HG02840 (cell line): ENCODE measurements around the gene VSIG10.
"Not testable (repeated sequence)": the region's sequence is repeated elsewhere in the genome, so short reads cannot be mapped to it uniquely, and the experiment has no call there.

Source experiments
- ATAC-seq: cut with Tn5 transposase; IDR thresholded peaks from one replicate; pipeline ENCODE4 v1.9.1; 2021; ENCODE audit warnings: mild to moderate bottlenecking, moderate library complexity, moderate number of reproducible peaks; ENCODE audit not compliant: unreplicated experiment, low FRiP score

VSIG10 gene

DNA sequence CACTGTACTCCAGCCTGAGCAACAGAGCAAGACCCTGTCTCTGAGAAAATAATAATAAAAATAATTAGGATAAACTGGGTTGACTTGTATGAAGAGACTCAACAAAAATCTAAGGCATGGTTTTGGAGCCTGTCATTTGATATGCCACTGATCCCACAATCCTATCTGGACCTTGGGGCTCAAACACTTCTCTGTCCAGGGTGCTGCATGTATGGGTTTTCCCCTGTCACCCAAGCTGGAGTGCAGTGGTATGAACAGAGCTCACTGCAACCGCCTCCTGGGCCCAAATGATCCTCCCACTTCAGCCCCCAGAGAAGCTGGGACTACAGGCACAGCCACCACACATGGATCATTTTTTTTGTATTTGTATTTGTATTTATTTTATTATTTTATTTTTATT, 5.3 kb upstream of the VSIG10 start:
- ATAC-seq: no peak

- no peak for ATAC-seq
Measured at GRCh38 chr12:118107694-118108093, 3.9 kb upstream of the VSIG10 start.

DNA sequence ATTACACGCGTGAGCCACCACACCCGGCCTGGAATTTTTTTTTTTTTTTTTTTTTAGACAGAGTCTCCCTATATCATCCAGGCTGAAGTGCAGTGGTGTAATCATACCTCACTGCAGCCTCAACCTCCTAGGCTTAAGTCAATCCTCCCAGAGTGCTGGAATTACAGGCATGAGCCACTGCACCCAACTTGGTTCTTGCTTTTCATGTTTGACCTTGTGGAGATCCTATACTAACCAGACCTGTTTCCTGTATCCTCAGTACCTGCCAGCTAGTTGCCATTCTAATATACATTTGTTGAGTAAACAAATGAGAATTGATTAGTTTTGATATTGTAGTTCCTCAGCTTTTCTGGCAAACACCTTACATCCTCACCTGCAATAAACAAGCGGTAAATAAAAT, 3.2 kb upstream of the VSIG10 start:
- ATAC-seq: no peak

DNA sequence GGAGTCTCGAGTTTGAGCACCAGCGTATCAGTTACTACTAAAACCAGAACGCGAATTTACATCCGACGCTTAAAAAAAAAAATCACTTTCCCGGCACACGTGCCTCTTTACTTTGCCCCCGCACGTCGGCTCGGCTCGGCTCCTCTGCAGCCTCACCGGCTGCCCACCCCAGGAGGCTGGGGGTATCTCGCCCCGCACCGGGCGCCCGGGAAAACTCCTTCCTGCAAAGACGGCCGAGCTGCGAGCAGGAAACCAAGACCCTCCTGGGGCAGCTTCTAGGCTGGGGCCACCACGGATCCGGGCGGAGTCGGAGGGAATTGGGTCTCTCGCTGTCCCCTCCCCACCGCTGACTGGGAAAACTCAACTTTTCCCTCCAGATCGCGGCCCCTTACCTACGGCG, 610 bp downstream of the VSIG10 start:
- ATAC-seq: no peak

- ATAC-seq: no peak
Measured at GRCh38 chr12:118102609-118103008, 1.2 kb downstream of the VSIG10 start.

DNA sequence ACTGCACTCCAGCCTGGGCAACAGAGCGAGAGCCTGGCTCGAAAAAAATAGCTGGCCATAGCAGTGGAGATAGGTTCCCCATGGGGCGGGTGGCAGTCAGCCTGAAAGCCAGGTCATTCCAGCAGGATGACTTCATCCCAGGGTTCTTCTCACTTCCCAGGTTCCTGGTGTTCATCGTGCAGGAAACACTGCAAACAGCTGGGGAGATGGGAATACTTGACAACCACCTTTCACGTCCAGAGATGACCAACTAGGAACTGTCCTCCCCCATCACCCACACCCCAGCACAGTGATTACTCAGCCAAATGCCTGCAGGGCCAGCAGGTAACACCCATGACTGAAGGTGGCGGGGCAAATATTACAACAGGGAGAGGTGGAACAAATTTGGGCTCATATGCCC, 1.7 kb downstream of the VSIG10 start:
- no peak for ATAC-seq

DNA sequence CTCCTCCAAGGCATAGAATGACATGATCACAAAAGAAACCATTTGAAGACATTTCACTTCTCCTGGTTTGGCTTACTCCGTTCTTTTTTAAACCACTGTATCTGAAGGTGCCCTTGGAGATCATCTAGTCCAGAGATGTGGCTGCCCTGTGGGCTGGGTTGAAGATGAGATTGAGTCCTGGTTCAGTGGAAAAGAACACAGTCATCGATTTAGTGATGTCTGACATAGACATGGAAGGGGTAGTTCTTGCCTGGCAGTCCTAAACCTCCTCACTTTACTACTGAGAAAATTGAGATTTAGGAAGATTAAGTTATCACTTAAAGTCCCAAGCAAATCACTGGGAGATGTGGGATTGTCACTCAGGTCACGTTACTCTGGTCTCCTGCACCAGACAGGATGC, 2.8 kb downstream of the VSIG10 start:
- ATAC-seq: no peak

DNA sequence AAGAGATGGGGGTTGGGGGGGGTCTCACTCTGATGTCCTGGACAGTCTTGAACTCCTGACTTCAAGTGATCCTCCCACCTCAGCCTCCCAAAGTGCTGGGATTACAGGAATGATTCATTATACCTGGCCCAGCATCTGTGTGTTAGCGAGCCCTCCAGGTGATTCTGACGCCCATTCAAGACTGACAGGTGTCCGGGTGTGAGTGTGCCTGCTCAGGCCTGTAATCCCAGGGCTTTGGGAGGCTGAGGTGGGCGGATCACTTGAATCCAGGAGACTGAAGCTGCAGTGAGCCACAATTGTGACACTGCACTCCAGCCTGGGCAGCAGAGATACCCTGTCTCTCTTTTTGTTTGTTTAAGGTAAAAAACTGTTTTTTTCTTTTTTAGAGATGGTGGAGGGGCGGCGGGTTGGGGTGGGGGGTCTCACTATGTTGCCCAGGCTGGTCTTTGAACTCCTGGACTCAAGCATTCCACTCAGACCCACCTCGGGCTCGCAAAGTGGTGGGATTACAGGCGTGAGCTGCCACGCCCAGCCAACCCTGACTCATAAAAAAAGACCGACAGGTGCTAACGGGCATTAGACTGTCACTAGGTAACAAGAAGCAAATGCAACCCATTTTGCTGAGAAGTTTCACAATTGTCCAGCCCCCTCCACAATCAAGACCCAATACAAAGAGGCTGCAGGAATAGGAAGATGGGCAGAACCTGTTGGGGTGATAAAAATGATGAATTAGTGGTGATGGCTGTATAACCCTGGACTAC, 4.7 kb downstream of the VSIG10 start:
- no peak for ATAC-seq

GRCh38 chr12:118098401-118098800, 5.4 kb downstream of the VSIG10 start:
- no peak for ATAC-seq

DNA sequence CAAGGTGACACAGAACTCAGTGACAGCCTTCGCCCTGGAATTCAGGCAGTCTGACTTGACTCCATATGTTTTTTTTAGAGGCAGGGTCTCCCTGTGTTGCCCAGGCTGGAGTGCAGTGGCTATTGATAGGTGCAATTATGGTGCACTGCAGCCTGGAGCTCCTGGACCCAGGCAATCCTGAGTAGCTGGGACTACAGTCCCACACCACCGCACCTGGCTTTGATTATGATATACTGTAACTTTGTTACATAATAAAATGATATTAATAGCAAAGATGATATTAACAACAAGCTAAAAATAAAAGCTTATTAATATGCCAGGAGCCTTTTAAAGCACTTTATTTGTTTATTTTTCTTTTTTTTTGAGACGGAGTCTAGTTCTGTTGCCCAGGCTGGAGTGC, 9.8 kb downstream of the VSIG10 start:
- ATAC-seq: no peak

DNA sequence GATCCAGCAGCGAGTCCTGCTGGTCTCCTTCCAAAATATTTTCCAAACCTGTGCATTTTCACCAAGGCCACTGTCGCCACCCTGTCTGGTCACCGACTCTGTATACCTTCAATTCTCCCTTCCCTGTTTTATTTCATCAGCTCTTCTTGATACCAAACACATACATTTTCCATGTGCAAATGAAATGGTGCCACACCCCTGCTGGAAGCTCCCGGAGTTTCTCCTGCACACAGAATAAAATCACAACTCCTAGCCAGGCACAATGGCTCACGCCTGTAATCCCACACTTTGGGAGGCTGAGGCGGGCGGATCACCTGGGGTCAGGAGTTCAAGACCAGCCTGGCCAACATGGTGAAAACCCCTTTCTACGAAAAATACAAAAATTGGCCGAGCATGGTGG, 14.0 kb downstream of the VSIG10 start:
- ATAC-seq: no peak

DNA sequence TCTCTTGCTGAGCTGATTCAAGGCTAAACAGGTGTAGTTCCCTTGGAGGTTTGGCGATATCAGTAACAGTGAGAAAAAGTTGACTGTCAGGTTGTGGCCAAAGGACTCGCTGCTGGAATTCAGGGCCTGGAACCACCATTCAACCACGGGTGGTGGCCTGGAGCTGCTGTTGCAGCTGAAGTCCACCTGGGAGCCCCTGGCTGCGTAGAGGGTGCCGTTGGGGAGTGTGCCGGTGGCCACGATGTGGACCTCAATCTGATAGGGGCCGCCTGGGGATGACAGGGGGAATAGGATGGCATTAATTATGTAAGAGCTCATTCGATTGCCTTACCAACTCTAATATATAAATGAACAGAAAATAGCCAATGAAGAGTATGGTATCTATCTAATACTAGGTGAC, 21.6 kb downstream of the VSIG10 start:
- no peak for ATAC-seq

DNA sequence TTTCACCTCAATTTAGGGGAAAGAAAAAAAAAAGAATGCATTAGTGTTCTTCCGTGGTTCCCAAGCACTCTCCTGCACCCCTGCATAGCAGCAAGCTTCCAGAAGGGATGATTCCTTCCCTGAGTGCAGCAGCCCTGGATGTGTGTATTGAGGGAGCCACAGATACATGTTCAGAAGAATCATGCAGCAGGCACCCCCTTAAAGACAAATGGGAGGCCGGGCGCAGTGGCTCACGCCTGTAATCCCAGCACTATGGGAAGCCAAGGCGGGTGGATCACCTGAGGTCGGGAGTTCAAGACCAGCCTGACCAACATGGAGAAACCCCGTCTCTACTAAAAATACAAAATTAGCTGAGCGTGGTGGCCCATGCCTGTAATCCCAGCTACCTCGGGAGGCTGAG, 22.3 kb downstream of the VSIG10 start:
- not testable (repeated sequence) for ATAC-seq

GRCh38 chr12:118073768-118074167, 30.0 kb downstream of the VSIG10 start:
- ATAC-seq: no peak

DNA sequence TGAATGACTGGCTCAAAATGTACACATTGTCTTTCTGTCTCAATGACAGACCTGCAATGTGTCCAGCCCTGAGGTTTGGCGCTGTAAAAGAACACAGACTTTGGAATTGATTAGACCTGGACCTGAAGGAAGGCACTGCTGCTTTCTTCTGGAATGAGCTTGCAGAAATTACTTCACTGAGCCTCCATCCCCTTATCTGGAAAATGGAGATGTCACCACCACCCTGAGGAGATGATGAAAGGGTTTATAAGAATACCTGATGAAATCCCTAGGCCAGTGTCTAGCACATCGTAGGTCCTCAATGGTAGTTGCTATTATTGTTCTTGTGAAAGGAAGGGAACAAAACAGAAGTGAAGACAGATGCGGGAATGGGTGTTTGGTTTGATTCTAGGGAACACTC, 33.2 kb downstream of the VSIG10 start:
- no peak for ATAC-seq

DNA sequence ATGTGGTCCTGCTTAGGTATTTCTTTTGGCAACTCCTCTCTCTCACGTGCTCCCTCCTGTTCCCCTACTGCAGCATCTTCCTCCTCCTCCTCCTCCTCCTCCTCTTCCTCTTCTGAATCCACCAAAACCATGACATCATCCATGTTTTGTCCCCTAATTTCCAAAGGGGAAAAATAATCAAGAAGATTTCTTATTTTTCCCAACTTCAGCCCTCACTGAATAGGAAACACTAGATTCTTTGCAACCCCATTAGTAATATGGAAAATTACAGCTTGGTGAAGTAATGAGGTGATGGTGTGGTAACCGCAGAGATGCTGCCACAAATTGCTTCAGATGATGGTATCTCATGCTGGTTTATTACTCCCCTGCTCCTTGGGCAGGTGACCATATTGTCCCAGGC, 35.4 kb downstream of the VSIG10 start:
- ATAC-seq: no peak

DNA sequence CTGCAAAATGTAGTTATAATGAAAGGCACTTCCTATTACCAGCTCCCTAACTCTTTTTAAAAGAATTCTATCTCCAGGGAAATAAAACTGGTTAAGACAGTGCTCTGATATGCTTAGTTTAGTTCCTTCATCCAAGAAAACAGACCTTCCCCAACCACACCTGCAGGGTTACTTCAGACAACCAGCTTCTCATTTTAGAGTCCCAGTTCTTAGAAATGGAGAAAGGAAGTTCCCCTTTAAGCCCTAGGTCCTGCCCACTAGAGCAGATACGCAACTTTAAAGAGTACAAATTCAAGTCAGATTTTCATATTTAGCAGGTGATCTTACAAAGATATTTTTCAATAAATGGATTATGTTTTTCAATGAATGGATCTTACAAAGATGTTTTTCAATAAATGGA, 38.4 kb downstream of the VSIG10 start:
- no peak for ATAC-seq

- ATAC-seq: no peak
Measured at GRCh38 chr12:118064608-118065007, 39.2 kb downstream of the VSIG10 start.

DNA sequence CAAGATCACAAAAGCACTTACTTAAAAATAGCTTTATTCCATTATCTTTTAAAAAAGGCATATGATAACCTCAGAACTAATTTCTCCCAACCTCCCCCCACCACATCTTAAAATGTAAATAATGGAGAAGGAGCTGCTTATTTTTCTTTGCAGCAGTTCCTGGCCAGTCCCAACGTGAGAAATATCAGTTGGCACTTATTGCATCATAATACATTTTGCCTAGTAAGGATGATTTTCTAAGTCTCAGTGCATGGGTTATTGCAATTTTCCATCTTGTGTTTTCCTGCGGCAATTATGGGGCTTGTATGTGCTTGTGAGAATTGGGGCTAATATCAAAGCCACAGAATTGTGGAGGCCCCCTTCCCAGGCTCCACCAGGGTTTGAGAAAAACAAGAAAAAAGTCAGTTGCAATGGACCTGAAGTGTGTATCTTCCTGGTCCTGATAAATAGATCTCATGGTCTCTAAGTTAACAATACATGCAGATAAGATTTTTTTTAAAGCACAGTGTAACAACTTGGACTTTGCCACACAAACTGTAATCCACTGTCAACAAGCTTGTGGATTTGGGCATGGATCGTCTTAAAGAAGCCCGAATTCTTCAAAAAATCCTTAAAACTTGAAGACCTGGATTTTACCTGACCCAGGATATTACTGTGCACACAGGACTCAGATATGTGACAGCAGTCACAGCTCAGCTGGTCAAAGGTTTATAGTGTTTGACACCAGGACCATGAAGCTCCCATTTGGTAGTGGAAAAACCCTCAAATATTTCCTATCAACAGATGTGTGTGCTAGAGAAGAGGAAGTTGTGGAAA, 40.0 kb downstream of the VSIG10 start:
- no peak for ATAC-seq

- ATAC-seq: no peak
Measured at GRCh38 chr12:118061873-118062843, 41.7 kb downstream of the VSIG10 start.
